Skeletal muscle satellite cell (primary cell): Measurements from ENCODE around the gene HS1BP3.

Experiments
- H3K27me3 ChIP-seq: 2 replicates; pipeline ENCODE4 v1.7.0; 2013; ENCODE audit warnings: low read length; ENCODE audit not compliant: control insufficient read depth, insufficient read depth
- H3K36me3 ChIP-seq: 2 replicates; pipeline ENCODE4 v1.7.0; 2013; ENCODE audit warnings: mild to moderate bottlenecking, control low read depth, low read length; ENCODE audit not compliant: insufficient read depth
- H3K4me1 ChIP-seq: 2 replicates; pipeline ENCODE4 v1.7.0; 2013; ENCODE audit warnings: low read length; ENCODE audit not compliant: control insufficient read depth, insufficient read depth
- H3K4me2 ChIP-seq: 2 replicates; pipeline ENCODE4 v1.7.0; 2013; ENCODE audit warnings: mild to moderate bottlenecking, low read length
- H3K4me3 ChIP-seq: 2 replicates; pipeline ENCODE4 v1.7.0; 2013; ENCODE audit warnings: low read length
- H3K9ac ChIP-seq: 2 replicates; pipeline ENCODE4 v1.7.0; 2013; ENCODE audit warnings: mild to moderate bottlenecking, low read depth, low read length, moderate library complexity
- H3K9me3 ChIP-seq: replicated peaks from 2 replicates; pipeline ENCODE4 v1.7.0; 2013; ENCODE audit warnings: mild to moderate bottlenecking, control low read depth, low read length

HS1BP3 gene

GRCh38 chr2:20616341-20616871, 34.5 kb downstream of the HS1BP3 start:
- peaks cover 7% of the 10 kb centered on the region for H3K36me3 ChIP-seq

GRCh38 chr2:20615466-20616241, 35.2 kb downstream of the HS1BP3 start:
- peaks cover 32% of the 10 kb centered on the region for H3K4me1 ChIP-seq
- H3K4me2 ChIP-seq = no peak overlapping the region
- H3K4me3 ChIP-seq = no peak overlapping the region
- H3K27me3 ChIP-seq = no peaks in the 10 kb centered on the region
- no peak overlapping the region for H3K9ac ChIP-seq
- no peaks in the 10 kb centered on the region for H3K9me3 ChIP-seq
- peaks cover 4% of the 10 kb centered on the region for H3K36me3 ChIP-seq

More at GRCh38 chr2:20616341-20616871, 34.5 kb downstream of the HS1BP3 start:
- H3K27me3 ChIP-seq = no peaks in the 10 kb centered on the region
- no peak overlapping the region for H3K4me3 ChIP-seq
- H3K4me2 ChIP-seq = no peak overlapping the region
- H3K4me1 ChIP-seq = peaks cover 32% of the 10 kb centered on the region
- H3K9me3 ChIP-seq = no peaks in the 10 kb centered on the region
- H3K9ac ChIP-seq = no peak overlapping the region

GRCh38 chr2:20615068-20615465, 35.8 kb downstream of the HS1BP3 start:
- Histone ChIP-seq H3K9ac (no peak overlapping the region), H3K27me3 (no peaks in the 10 kb centered on the region), H3K9me3 (no peaks in the 10 kb centered on the region), H3K4me2 (no peak overlapping the region), H3K4me3 (no peak overlapping the region), H3K36me3 (peaks cover under 1% of the 10 kb centered on the region), H3K4me1 (peaks cover 32% of the 10 kb centered on the region)

GRCh38 chr2:20614201-20615067, 36.5 kb downstream of the HS1BP3 start:
- Histone ChIP-seq H3K9ac (no peak overlapping the region), H3K36me3 (no peaks in the 10 kb centered on the region)

GRCh38 chr2:20612925-20613916, 37.7 kb downstream of the HS1BP3 start:
- Histone ChIP-seq H3K4me1 (peaks cover 30% of the 10 kb centered on the region), H3K9me3 (no peaks in the 10 kb centered on the region), H3K4me2 (no peak overlapping the region), H3K9ac (no peak overlapping the region), H3K4me3 (no peak overlapping the region), H3K27me3 (no peaks in the 10 kb centered on the region), H3K36me3 (no peaks in the 10 kb centered on the region)

More at GRCh38 chr2:20614201-20615067, 36.5 kb downstream of the HS1BP3 start:
- H3K4me1 ChIP-seq = peaks cover 34% of the 10 kb centered on the region
- no peak overlapping the region for H3K4me2 ChIP-seq
- H3K27me3 ChIP-seq = no peaks in the 10 kb centered on the region
- H3K4me3 ChIP-seq = no peak overlapping the region
- no peaks in the 10 kb centered on the region for H3K9me3 ChIP-seq

GRCh38 chr2:20611844-20612356, 39.0 kb downstream of the HS1BP3 start:
- no peaks in the 10 kb centered on the region for H3K27me3 ChIP-seq
- H3K9ac ChIP-seq = no peak overlapping the region
- H3K4me1 ChIP-seq = peaks cover 18% of the 10 kb centered on the region
- no peaks in the 10 kb centered on the region for H3K36me3 ChIP-seq
- no peak overlapping the region for H3K4me2 ChIP-seq
- H3K4me3 ChIP-seq = no peak overlapping the region
- H3K9me3 ChIP-seq = no peaks in the 10 kb centered on the region

GRCh38 chr2:20611077-20611843, 39.6 kb downstream of the HS1BP3 start:
- peaks cover 17% of the 10 kb centered on the region for H3K4me1 ChIP-seq
- H3K36me3 ChIP-seq = no peaks in the 10 kb centered on the region
- no peak overlapping the region for H3K9ac ChIP-seq
- no peak overlapping the region for H3K4me2 ChIP-seq
- no peaks in the 10 kb centered on the region for H3K27me3 ChIP-seq
- no peaks in the 10 kb centered on the region for H3K9me3 ChIP-seq
- no peak overlapping the region for H3K4me3 ChIP-seq

GRCh38 chr2:20609995-20610357, 40.9 kb downstream of the HS1BP3 start:
- H3K4me2 ChIP-seq = no peak overlapping the region
- no peaks in the 10 kb centered on the region for H3K27me3 ChIP-seq
- peaks cover 23% of the 10 kb centered on the region for H3K4me1 ChIP-seq
- no peak overlapping the region for H3K4me3 ChIP-seq
- H3K9ac ChIP-seq = no peak overlapping the region
- H3K9me3 ChIP-seq = no peaks in the 10 kb centered on the region
- no peaks in the 10 kb centered on the region for H3K36me3 ChIP-seq

- no peaks in the 10 kb centered on the region for H3K9me3 ChIP-seq
- H3K27me3 ChIP-seq = no peaks in the 10 kb centered on the region
- peaks cover 24% of the 10 kb centered on the region for H3K4me1 ChIP-seq
- H3K36me3 ChIP-seq = no peaks in the 10 kb centered on the region
- no peak overlapping the region for H3K4me3 ChIP-seq
- H3K4me2 ChIP-seq = no peak overlapping the region
- no peak overlapping the region for H3K9ac ChIP-seq
Measured at GRCh38 chr2:20609349-20609994, 41.4 kb downstream of the HS1BP3 start.
